ENCODE measurements around the gene SMAD4. TPM values are rescaled to one million over a fixed set of nuclear protein-coding genes. Genes with fewer than 3 reads are reported as not detected.

Gene SMAD4
- polyA plus RNA-seq, 2 of the 4 experiments (the other 2 are of a cell fraction) = 52.1 to 107 TPM

GRCh38 chr18:51097021-51097822, 67.2 kb downstream of the SMAD4 start (continued):
- TF ChIP-seq BCL3 (IDR thresholded peaks at IDR 0.05) = no peak
- no peak for TF ChIP-seq POLR2AphosphoS2 (conservative IDR thresholded peaks at IDR 0.05; ENCODE audit: low read length)
- no peak for TF ChIP-seq PHF8 (IDR thresholded peaks at IDR 0.05; ENCODE audit: borderline replicate concordance, low read depth)

- ATAC-seq = no peak
- WGBS (ENCODE audit: missing lambda C conversion rate) = 91% methylated on average over 5 of the region's 5 CpGs
- Histone ChIP-seq H3K4me2 (no peak overlapping the region), H3K27ac (peak overlapping the region in 1 of 2 experiments; percentile 45; a peak in 1 of 6 replicates), H3K4me3 (no peak overlapping the region), H3K4me1 (no peaks in the 10 kb centered on the region), H3K9me3 (no peaks in the 10 kb centered on the region)
- ChIA-PET CTCF (interaction anchor here (0.6 to 1.9 kb wide), 3 partner anchors 13 to 1483 kb away, joined by 3 to 8 read pairs (median 3); no protein-coding TSS in a partner anchor), POLR2A (no interaction called here)
- DNase-seq (ENCODE audit: low read depth in 1 of 2, low spot score in 1 of 2) = no peak
- TF ChIP-seq HOXB5 (CRISPR knock-in tag; IDR thresholded peaks at IDR 0.05) = no peak
- TF ChIP-seq HOXA7 (CRISPR knock-in tag; IDR thresholded peaks at IDR 0.05) = no peak
- TF ChIP-seq NFE2L2 (conservative IDR thresholded peaks at IDR 0.05; ENCODE audit: low read length) = no peak
- TF ChIP-seq BHLHE40 (IDR thresholded peaks at IDR 0.05; ENCODE audit: low read depth, low read length) = no peak
- no peak for TF ChIP-seq RNF2 (IDR thresholded peaks at IDR 0.05; ENCODE audit: borderline replicate concordance, low read depth)
- TF ChIP-seq MYC (IDR thresholded peaks at IDR 0.05; ENCODE audit: borderline replicate concordance, low read length) = no peak
- TF ChIP-seq CHD4 (IDR thresholded peaks at IDR 0.05; ENCODE audit: borderline replicate concordance) = no peak
- TF ChIP-seq POLR2AphosphoS2 (conservative IDR thresholded peaks at IDR 0.05; ENCODE audit: low read length) = no peak
- no peak for FAIRE-seq
Observed at GRCh38 chr18:51098082-51098481, 68.1 kb downstream of the SMAD4 start.

GRCh38 chr18:51098513-51098912, 68.5 kb downstream of the SMAD4 start:
- H3K9me3 ChIP-seq = no peaks in the 10 kb centered on the region
- H3K27ac ChIP-seq = peak overlapping the region in 1 of 2 experiments; percentile 45; a peak in 1 of 6 replicates
- no peaks in the 10 kb centered on the region for H3K4me1 ChIP-seq
- ChIA-PET CTCF (interaction anchor here (0.6 to 1.9 kb wide), 3 partner anchors 12 to 1484 kb away, joined by 3 to 8 read pairs (median 3); no protein-coding TSS in a partner anchor), POLR2A (no interaction called here)
- no peak for DNase-seq (ENCODE audit: low read depth in 1 of 2, low spot score in 1 of 2)
- no peak overlapping the region for H3K4me2 ChIP-seq
- H3K4me3 ChIP-seq = no peak overlapping the region
- WGBS (ENCODE audit: missing lambda C conversion rate) = 60% methylated on average over 1 of the region's 1 CpG
- FAIRE-seq = no peak
- TF ChIP-seq NFE2L2 (conservative IDR thresholded peaks at IDR 0.05; ENCODE audit: low read length) = peak; percentile 80
- peak; percentile 77 for TF ChIP-seq MAFK (IDR thresholded peaks at IDR 0.05; ENCODE audit: partially characterized antibody)
- TF ChIP-seq CTCF (IDR thresholded peaks at IDR 0.05) = no peak
- no peak; a peak in 1 of 6 replicates for ATAC-seq

GRCh38 chr18:51100385-51101120, 70.5 kb downstream of the SMAD4 start:
- FAIRE-seq = no peak
- POLR2A ChIA-PET = no interaction called here
- ATAC-seq = no peak

More at GRCh38 chr18:51100385-51101120, 70.5 kb downstream of the SMAD4 start:
- H3K9me3 ChIP-seq = no peaks in the 10 kb centered on the region
- no peak for DNase-seq (ENCODE audit: low read depth in 1 of 2, low spot score in 1 of 2)
- H3K27ac ChIP-seq = no peak overlapping the region
- 66% methylated on average over 7 of the region's 8 CpGs for WGBS (ENCODE audit: missing lambda C conversion rate)
- no peak overlapping the region for H3K4me2 ChIP-seq
- H3K4me3 ChIP-seq = no peak overlapping the region
- CTCF ChIA-PET = interaction anchor here (0.6 to 3.2 kb wide), 2 partner anchors 9 to 270 kb away, joined by 5 to 9 read pairs; no protein-coding TSS in a partner anchor
- no peaks in the 10 kb centered on the region for H3K4me1 ChIP-seq
- no peak for TF ChIP-seq MAX (IDR thresholded peaks at IDR 0.05)
